CD4-positive, alpha-beta memory T cell (primary cell): ENCODE measurements around the gene GSE1. TPM values are rescaled to one million over a fixed set of nuclear protein-coding genes. Genes with fewer than 3 reads are reported as not detected.
A peak's percentile ranks its signal among the peaks of the same experiment; 100 is the strongest.

Experiments used
- CTCF ChIA-PET: fragments of 350-600 bp; sonication (Branson Sonifier 250); formaldehyde crosslinking; loops from one replicate; lab custom pipeline; 2021; ENCODE audit warnings: inconsistent platforms; ENCODE audit not compliant: partially characterized antibody; lab: Charles Lee
- POLR2A ChIA-PET: fragments of 350-600 bp; sonication (Branson Sonifier 250); formaldehyde crosslinking; loops from one replicate; lab custom pipeline; 2021; ENCODE audit not compliant: partially characterized antibody; lab: Charles Lee
- DNase-seq, 5 donors: peaks; one replicate each; pipeline versions ENCODE4 v3.0.0 to v3.0.0-alpha.2; 2020 to 2022; ENCODE audit warnings: mixed read lengths in 1 of 5
- H3K27ac ChIP-seq: one replicate; pipeline ENCODE4 v1.7.0; 2013; ENCODE audit warnings: low read depth, low read length
- H3K27me3 ChIP-seq: 2 replicates; pipeline ENCODE4 v1.7.0; 2013; ENCODE audit warnings: mild to moderate bottlenecking, low read length, moderate library complexity; ENCODE audit not compliant: insufficient read depth
- H3K36me3 ChIP-seq: 2 replicates; pipeline ENCODE4 v1.7.0; 2013; ENCODE audit warnings: mild to moderate bottlenecking, low read length, moderate library complexity; ENCODE audit not compliant: insufficient read depth
- H3K4me1 ChIP-seq: 2 replicates; pipeline ENCODE4 v1.7.0; 2013; ENCODE audit warnings: mild to moderate bottlenecking, low read length, moderate library complexity; ENCODE audit not compliant: insufficient read depth
- H3K4me3 ChIP-seq, 2 donors: one replicate each; pipeline ENCODE4 v1.7.0; 2013; ENCODE audit warnings: low read length in 2 of 2, mild to moderate bottlenecking in 1 of 2
- H3K9me3 ChIP-seq, 2 donors: one replicate each; pipeline ENCODE4 v1.7.0; 2013; ENCODE audit warnings: low read length in 2 of 2, control low read depth in 1 of 2; ENCODE audit not compliant: control insufficient read depth in 1 of 2
- H3K27ac Mint-ChIP-seq, 7 donors: one replicate each; pipeline ENCODE4 v1.8.0; 2020 to 2021; ENCODE audit warnings: mixed read lengths in 7 of 7, mild to moderate bottlenecking in 6 of 7, inconsistent platforms in 3 of 7, moderate library complexity in 3 of 7
- H3K27me3 Mint-ChIP-seq, 2 donors: one replicate each; pipeline ENCODE4 v1.8.0; 2020 to 2021; ENCODE audit warnings: mixed read lengths in 2 of 2
- H3K36me3 Mint-ChIP-seq, 2 donors: one replicate each; pipeline ENCODE4 v1.8.0; 2020 to 2021; ENCODE audit warnings: mixed read lengths in 2 of 2, inconsistent platforms in 1 of 2, mild to moderate bottlenecking in 1 of 2
- H3K4me1 Mint-ChIP-seq, 4 donors: one replicate each; pipeline ENCODE4 v1.8.0; 2020 to 2021; ENCODE audit warnings: mixed read lengths in 4 of 4, mild to moderate bottlenecking in 1 of 4
- H3K4me3 Mint-ChIP-seq, 8 donors: one replicate each; pipeline ENCODE4 v1.8.0; 2020 to 2021; ENCODE audit warnings: mixed read lengths in 8 of 8, mild to moderate bottlenecking in 7 of 8, moderate library complexity in 6 of 8, inconsistent platforms in 3 of 8
- H3K9me3 Mint-ChIP-seq, 8 donors: one replicate each; pipeline ENCODE4 v1.8.0; 2020 to 2021; ENCODE audit warnings: mixed read lengths in 8 of 8, mild to moderate bottlenecking in 5 of 8, inconsistent platforms in 3 of 8, moderate library complexity in 1 of 8
- intact Hi-C: fragments of 100-400 bp; cut with micrococcal nuclease; formaldehyde crosslinking; loops from one replicate; pipeline ENCODE4 v1.15.1; 2023
- polyA plus RNA-seq, 2 donors: library from polyadenylated mRNA; unstranded; fragments of 300-500 nt; fragmentation: Illumina TruSeq; gene quantifications; one replicate each; pipeline ENCODE4 v1.2.3, GENCODE V29; 2021
- total RNA-seq, 2 experiments: library from RNA; stranded (reverse); gene quantifications; one replicate each; pipeline ENCODE4 v1.2.3, GENCODE V29; 2021

The GSE1 gene
- total and polyA plus RNA-seq, 4 experiments from 2014 or later: 0.23 to 25.0 (median 13.1) TPM

- H3K9me3 Mint-ChIP-seq: no peaks in the 10 kb centered on the region
- peak overlapping the region in 1 of 7 donors; percentile 48 for H3K27ac Mint-ChIP-seq
These were observed 63.3 kb downstream of the GSE1 start for GRCh38 chr16:85676466-85676865.

GRCh38 chr16:85677383-85677967 is 64.4 kb downstream of the GSE1 start:
- ChIA-PET CTCF (interaction anchor here (0.8 kb wide), 1 partner anchor 39 kb away, joined by 3 read pairs; no protein-coding TSS in a partner anchor), POLR2A (no interaction called here)
- Histone ChIP-seq H3K27me3 (no peaks in the 10 kb centered on the region), H3K4me1 (peaks cover 10% of the 10 kb centered on the region), H3K4me3 (no peak overlapping the region), H3K9me3 (no peaks in the 10 kb centered on the region), H3K27ac (no peak overlapping the region), H3K36me3 (peaks cover 20% of the 10 kb centered on the region)
- Mint-ChIP-seq H3K4me3 (no peak overlapping the region), H3K27me3 (no peaks in the 10 kb centered on the region), H3K9me3 (no peaks in the 10 kb centered on the region), H3K4me1 (peaks cover 5 to 19% (median 12%) of the 10 kb centered on the region in 4 donors), H3K27ac (no peak overlapping the region), H3K36me3 (peaks cover 14 to 33% of the 10 kb centered on the region in 2 donors)
- DNase-seq: no peak
- intact Hi-C loops: no loop called here

More at GRCh38 chr16:85676466-85676865, 63.3 kb downstream of the GSE1 start:
- POLR2A ChIA-PET: interaction anchor here (0.9 kb wide), 1 partner anchor 20 kb away, joined by 3 read pairs; no protein-coding TSS in a partner anchor
- no peaks in the 10 kb centered on the region for H3K9me3 ChIP-seq
- H3K4me3 ChIP-seq: no peak overlapping the region
- intact Hi-C loops: no loop called here
- Mint-ChIP-seq H3K27me3 (no peaks in the 10 kb centered on the region), H3K4me1 (peaks cover 5 to 19% (median 12%) of the 10 kb centered on the region in 4 donors), H3K36me3 (peaks cover 17 to 41% of the 10 kb centered on the region in 2 donors), H3K4me3 (no peak overlapping the region)
- H3K36me3 ChIP-seq: peaks cover 29% of the 10 kb centered on the region
- H3K27ac ChIP-seq: no peak overlapping the region
- H3K27me3 ChIP-seq: no peaks in the 10 kb centered on the region
- H3K4me1 ChIP-seq: peaks cover 10% of the 10 kb centered on the region
- DNase-seq: no peak
- CTCF ChIA-PET: interaction anchor here (1.4 kb wide), 1 partner anchor 10 kb away, joined by 4 read pairs; no protein-coding TSS in a partner anchor

- H3K27ac Mint-ChIP-seq: no peak overlapping the region
- H3K9me3 Mint-ChIP-seq: peaks cover 0 to 3% (median 0%) of the 10 kb centered on the region in 8 donors
- ChIA-PET POLR2A (no interaction called here), CTCF (interaction anchor here (0.8 kb wide), 1 partner anchor 39 kb away, joined by 3 read pairs; no protein-coding TSS in a partner anchor)
- H3K4me3 Mint-ChIP-seq: no peak overlapping the region
- H3K27me3 Mint-ChIP-seq: no peaks in the 10 kb centered on the region
- DNase-seq: no peak
- Histone ChIP-seq H3K4me1 (peaks cover 10% of the 10 kb centered on the region), H3K27ac (no peak overlapping the region), H3K36me3 (peaks cover 14% of the 10 kb centered on the region), H3K9me3 (no peaks in the 10 kb centered on the region), H3K27me3 (no peaks in the 10 kb centered on the region), H3K4me3 (no peak overlapping the region)
- intact Hi-C loops: no loop called here
- peaks cover 5 to 19% (median 12%) of the 10 kb centered on the region in 4 donors for H3K4me1 Mint-ChIP-seq
- H3K36me3 Mint-ChIP-seq: peaks cover 11 to 28% of the 10 kb centered on the region in 2 donors
These were observed 64.9 kb downstream of the GSE1 start for GRCh38 chr16:85678016-85678415.

- Mint-ChIP-seq H3K9me3 (peaks cover 0 to 3% (median 0%) of the 10 kb centered on the region in 8 donors), H3K36me3 (peaks cover 8 to 21% of the 10 kb centered on the region in 2 donors), H3K27me3 (no peaks in the 10 kb centered on the region), H3K27ac (peak overlapping the region in 2 of 7 donors; percentile 43 to 65), H3K4me1 (peaks cover 5 to 19% (median 14%) of the 10 kb centered on the region in 4 donors), H3K4me3 (no peak overlapping the region)
- H3K36me3 ChIP-seq: peaks cover 10% of the 10 kb centered on the region
- ChIA-PET POLR2A (no interaction called here), CTCF (no interaction called here)
- no peak overlapping the region for H3K4me3 ChIP-seq
- intact Hi-C loops: no loop called here
- H3K9me3 ChIP-seq: no peaks in the 10 kb centered on the region
- DNase-seq: no peak
- no peaks in the 10 kb centered on the region for H3K27me3 ChIP-seq
- no peak overlapping the region for H3K27ac ChIP-seq
- H3K4me1 ChIP-seq: peaks cover 10% of the 10 kb centered on the region
These were observed 65.7 kb downstream of the GSE1 start for GRCh38 chr16:85678821-85679220.

- intact Hi-C loops: loop anchor here (10.0 kb wide), 1 partner anchor 1565 kb away; the partner anchor contains the start of gene MBTPS1
- Histone ChIP-seq H3K36me3 (peaks cover 5% of the 10 kb centered on the region), H3K4me1 (peaks cover 10% of the 10 kb centered on the region), H3K9me3 (no peaks in the 10 kb centered on the region), H3K27me3 (no peaks in the 10 kb centered on the region), H3K27ac (no peak overlapping the region), H3K4me3 (no peak overlapping the region)
- peaks cover 0 to 3% (median 0%) of the 10 kb centered on the region in 8 donors for H3K9me3 Mint-ChIP-seq
- H3K4me1 Mint-ChIP-seq: peaks cover 5 to 19% (median 14%) of the 10 kb centered on the region in 4 donors
- DNase-seq: no peak
- ChIA-PET POLR2A (no interaction called here), CTCF (no interaction called here)
- peak overlapping the region in 3 of 8 donors; percentile 3 to 77 (median 68) for H3K4me3 Mint-ChIP-seq
- peak overlapping the region in 6 of 7 donors; percentile 8 to 75 (median 64) for H3K27ac Mint-ChIP-seq
- H3K36me3 Mint-ChIP-seq: peaks cover 5 to 11% of the 10 kb centered on the region in 2 donors
- H3K27me3 Mint-ChIP-seq: no peaks in the 10 kb centered on the region
These were observed 66.7 kb downstream of the GSE1 start for GRCh38 chr16:85679870-85680269.

GRCh38 chr16:85680352-85680944 is 67.3 kb downstream of the GSE1 start:
- peaks cover 10% of the 10 kb centered on the region for H3K4me1 ChIP-seq
- H3K27ac ChIP-seq: no peak overlapping the region
- POLR2A ChIA-PET: interaction anchor here (1.3 kb wide), 1 partner anchor 17 kb away, joined by 3 read pairs; no protein-coding TSS in a partner anchor
- peaks cover 0 to 3% (median 0%) of the 10 kb centered on the region in 8 donors for H3K9me3 Mint-ChIP-seq
- H3K27me3 Mint-ChIP-seq: no peaks in the 10 kb centered on the region
- no peaks in the 10 kb centered on the region for H3K9me3 ChIP-seq
- peak overlapping the region; percentile 11 to 92 (median 69) for H3K27ac Mint-ChIP-seq
- CTCF ChIA-PET: no interaction called here
- peak overlapping the region; percentile 33 to 78 (median 66) for H3K4me3 Mint-ChIP-seq
- H3K27me3 ChIP-seq: no peaks in the 10 kb centered on the region
- peak overlapping the region in 1 of 2 donors; percentile 24 for H3K4me3 ChIP-seq
- peaks cover 5 to 19% (median 14%) of the 10 kb centered on the region in 4 donors for H3K4me1 Mint-ChIP-seq
- DNase-seq: peak in 1 of 5 donors; percentile 5
- H3K36me3 Mint-ChIP-seq: peaks cover 0 to 5% of the 10 kb centered on the region in 2 donors
- H3K36me3 ChIP-seq: no peaks in the 10 kb centered on the region
- intact Hi-C loops: loop anchor here (10.0 kb wide), 1 partner anchor 1566 kb away; the partner anchor contains the start of gene MBTPS1

GRCh38 chr16:85681255-85681654 is 68.1 kb downstream of the GSE1 start:
- no peak overlapping the region for H3K27ac ChIP-seq
- Mint-ChIP-seq H3K4me1 (peaks cover 5 to 19% (median 13%) of the 10 kb centered on the region in 4 donors), H3K9me3 (peaks cover 0 to 3% (median 0%) of the 10 kb centered on the region in 8 donors), H3K4me3 (peak overlapping the region in 1 of 8 donors; percentile 71), H3K27ac (peak overlapping the region in 1 of 7 donors; percentile 18), H3K36me3 (peaks cover 0 to under 1% of the 10 kb centered on the region in 2 donors), H3K27me3 (no peaks in the 10 kb centered on the region)
- H3K36me3 ChIP-seq: no peaks in the 10 kb centered on the region
- peaks cover 10% of the 10 kb centered on the region for H3K4me1 ChIP-seq
- no peaks in the 10 kb centered on the region for H3K9me3 ChIP-seq
- intact Hi-C loops: loop anchor here (10.0 kb wide), 1 partner anchor 1566 kb away; the partner anchor contains the start of gene MBTPS1
- ChIA-PET POLR2A (interaction anchor here (1.3 kb wide), 1 partner anchor 16 kb away, joined by 3 read pairs; no protein-coding TSS in a partner anchor), CTCF (no interaction called here)
- H3K4me3 ChIP-seq: no peak overlapping the region
- no peak for DNase-seq
- no peaks in the 10 kb centered on the region for H3K27me3 ChIP-seq
